Left ventricle myocardium inferior (tissue), 1 donor: ENCODE results near the gene RGCC. TPM values are rescaled to one million over a fixed set of nuclear protein-coding genes. Genes with fewer than 3 reads are reported as not detected.

Experiments used
- DNase-seq: peaks from one replicate; pipeline ENCODE4 v3.0.0-alpha.2; 2020
- H3K27ac ChIP-seq: fragments of 200-600 bp; replicated peaks from 2 replicates; pipeline ENCODE4 v1.8.0; 2021
- H3K27me3 ChIP-seq: fragments of 200-600 bp; 2 replicates; pipeline ENCODE4 v1.8.0; 2021; ENCODE audit warnings: low read depth
- H3K36me3 ChIP-seq: fragments of 200-600 bp; 2 replicates; pipeline ENCODE4 v1.8.0; 2021
- H3K4me1 ChIP-seq: fragments of 200-600 bp; 2 replicates; pipeline ENCODE4 v1.8.0; 2021
- H3K4me3 ChIP-seq: fragments of 200-600 bp; 2 replicates; pipeline ENCODE4 v1.8.0; 2021; ENCODE audit warnings: mild to moderate bottlenecking, moderate library complexity
- H3K9me3 ChIP-seq: fragments of 200-600 bp; replicated peaks from 2 replicates; pipeline ENCODE4 v1.8.0; 2021
- intact Hi-C: fragments of 100-400 bp; cut with micrococcal nuclease; formaldehyde crosslinking; loops from one replicate; pipeline ENCODE4 v1.11.0; 2022
- total RNA-seq: library from RNA; stranded (reverse); fragmentation: NEBNext Ultra II Directional; extraction: Animal tissue kit (Norgen Biotek cat#: 25700); gene quantifications from one replicate; pipeline ENCODE4 v1.2.1, GENCODE V29; 2021
- TF ChIP-seq, protein P1 (sequence below): fragments of 200-600 bp; IDR thresholded peaks from 2 replicates; pipeline ENCODE4 v1.8.0; 2021; ENCODE audit warnings: antibody characterized with exemption, mild to moderate bottlenecking, borderline replicate concordance
- donor health status: DM: no; HTN: yes; CAD: no; lungs with severe emphysema.

The RGCC gene
- total RNA-seq, 1 donor from 2014 or later = 45.8 TPM

DNA sequence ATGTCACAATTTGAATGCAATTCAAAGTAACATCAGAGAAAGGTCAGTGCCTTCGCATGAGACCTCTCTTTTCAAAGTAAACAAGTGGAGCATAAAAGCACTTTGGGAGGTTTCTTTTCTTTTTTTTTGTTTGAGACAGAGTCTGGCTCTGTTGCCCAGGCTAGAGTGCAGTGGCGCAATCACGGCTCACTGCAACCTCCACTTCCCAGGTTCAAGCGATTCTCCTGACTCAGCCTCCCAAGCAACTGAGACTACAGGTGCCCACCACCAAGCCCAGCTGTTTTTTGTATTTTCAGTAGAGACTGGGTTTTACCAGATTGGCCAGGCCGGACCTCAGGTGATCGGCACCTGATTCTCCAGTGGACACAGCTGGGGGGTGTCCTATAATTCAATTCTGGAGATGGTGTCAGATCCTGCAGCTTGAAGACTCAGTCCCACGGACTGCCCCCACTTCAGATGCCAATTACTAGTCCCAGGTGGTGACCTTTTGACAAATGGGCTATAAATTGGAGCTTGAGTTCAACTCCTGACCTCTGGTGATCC lies 57.6 kb downstream of the RGCC start:
- no peak overlapping the region for H3K27ac ChIP-seq
- H3K36me3 ChIP-seq = no peaks in the 10 kb centered on the region
- H3K4me1 ChIP-seq = no peaks in the 10 kb centered on the region
- no peaks in the 10 kb centered on the region for H3K27me3 ChIP-seq
- H3K9me3 ChIP-seq = peaks cover 8% of the 10 kb centered on the region
- TF ChIP-seq, protein P1, sequence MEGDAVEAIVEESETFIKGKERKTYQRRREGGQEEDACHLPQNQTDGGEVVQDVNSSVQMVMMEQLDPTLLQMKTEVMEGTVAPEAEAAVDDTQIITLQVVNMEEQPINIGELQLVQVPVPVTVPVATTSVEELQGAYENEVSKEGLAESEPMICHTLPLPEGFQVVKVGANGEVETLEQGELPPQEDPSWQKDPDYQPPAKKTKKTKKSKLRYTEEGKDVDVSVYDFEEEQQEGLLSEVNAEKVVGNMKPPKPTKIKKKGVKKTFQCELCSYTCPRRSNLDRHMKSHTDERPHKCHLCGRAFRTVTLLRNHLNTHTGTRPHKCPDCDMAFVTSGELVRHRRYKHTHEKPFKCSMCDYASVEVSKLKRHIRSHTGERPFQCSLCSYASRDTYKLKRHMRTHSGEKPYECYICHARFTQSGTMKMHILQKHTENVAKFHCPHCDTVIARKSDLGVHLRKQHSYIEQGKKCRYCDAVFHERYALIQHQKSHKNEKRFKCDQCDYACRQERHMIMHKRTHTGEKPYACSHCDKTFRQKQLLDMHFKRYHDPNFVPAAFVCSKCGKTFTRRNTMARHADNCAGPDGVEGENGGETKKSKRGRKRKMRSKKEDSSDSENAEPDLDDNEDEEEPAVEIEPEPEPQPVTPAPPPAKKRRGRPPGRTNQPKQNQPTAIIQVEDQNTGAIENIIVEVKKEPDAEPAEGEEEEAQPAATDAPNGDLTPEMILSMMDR = no peak
- H3K4me3 ChIP-seq = no peak overlapping the region
- intact Hi-C loops = no loop called here
- no peak for DNase-seq

DNA sequence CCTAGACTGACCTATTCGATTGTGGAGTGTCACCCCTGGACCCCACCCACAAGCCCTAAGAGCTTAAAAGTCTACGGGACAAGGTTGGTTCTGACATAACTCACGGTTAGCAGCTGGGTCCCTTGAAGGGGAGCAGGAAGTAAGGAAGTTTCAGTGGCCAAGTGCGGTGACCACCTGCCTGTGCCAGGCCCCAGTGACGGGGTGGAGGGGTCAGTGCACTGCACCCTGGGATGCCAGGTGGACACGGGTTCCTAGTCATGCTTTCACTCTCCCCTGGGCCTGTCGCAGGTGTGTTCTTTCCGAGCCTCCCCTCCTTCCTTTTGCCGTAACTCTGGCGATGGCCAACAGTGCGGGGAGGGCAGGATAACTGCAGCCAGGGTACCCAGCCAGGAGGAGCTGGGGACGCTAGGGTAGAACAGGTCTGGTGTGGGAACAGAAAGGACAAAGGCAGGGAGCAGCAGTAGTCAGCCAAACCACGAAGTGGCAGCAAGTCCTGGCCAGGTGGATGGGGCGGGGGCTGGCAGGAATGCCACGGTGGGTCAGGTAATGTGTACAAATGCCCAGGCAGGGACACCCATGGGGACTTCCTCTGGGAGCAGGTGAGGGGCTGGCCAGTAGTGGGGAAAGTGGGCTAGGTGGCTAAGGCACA lies 58.3 kb downstream of the RGCC start:
- DNase-seq = no peak
- intact Hi-C loops = no loop called here
- Histone ChIP-seq H3K36me3 (no peaks in the 10 kb centered on the region), H3K9me3 (peaks cover 4% of the 10 kb centered on the region), H3K27me3 (no peaks in the 10 kb centered on the region), H3K27ac (no peak overlapping the region), H3K4me3 (no peak overlapping the region), H3K4me1 (no peaks in the 10 kb centered on the region)
- TF ChIP-seq, protein P1 = no peak

DNA sequence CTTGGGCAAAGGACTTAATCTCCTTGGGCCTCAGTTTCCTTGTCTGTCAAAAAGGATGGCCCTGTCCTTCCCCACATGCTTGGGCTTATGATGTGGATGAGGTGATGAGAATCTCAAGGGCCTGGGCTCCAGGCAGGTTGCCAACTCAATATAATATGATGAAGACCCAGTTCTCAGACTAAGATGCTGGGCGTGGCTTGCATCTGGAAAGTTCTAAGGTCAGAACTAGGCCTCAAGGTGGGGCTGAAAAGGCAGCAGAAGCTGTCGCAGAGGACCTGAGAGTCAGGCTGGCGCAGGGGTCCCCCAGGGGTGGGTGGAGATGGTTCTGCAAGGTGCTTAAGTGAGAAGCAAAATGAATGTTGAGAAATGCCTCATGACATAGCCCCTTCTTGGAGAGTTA lies 58.8 kb downstream of the RGCC start:
- Histone ChIP-seq H3K4me3 (no peak overlapping the region), H3K9me3 (no peaks in the 10 kb centered on the region), H3K4me1 (no peaks in the 10 kb centered on the region), H3K27me3 (no peaks in the 10 kb centered on the region), H3K27ac (no peak overlapping the region), H3K36me3 (no peaks in the 10 kb centered on the region)
- DNase-seq = no peak
- intact Hi-C loops = no loop called here
- TF ChIP-seq, protein P1 = no peak

DNA sequence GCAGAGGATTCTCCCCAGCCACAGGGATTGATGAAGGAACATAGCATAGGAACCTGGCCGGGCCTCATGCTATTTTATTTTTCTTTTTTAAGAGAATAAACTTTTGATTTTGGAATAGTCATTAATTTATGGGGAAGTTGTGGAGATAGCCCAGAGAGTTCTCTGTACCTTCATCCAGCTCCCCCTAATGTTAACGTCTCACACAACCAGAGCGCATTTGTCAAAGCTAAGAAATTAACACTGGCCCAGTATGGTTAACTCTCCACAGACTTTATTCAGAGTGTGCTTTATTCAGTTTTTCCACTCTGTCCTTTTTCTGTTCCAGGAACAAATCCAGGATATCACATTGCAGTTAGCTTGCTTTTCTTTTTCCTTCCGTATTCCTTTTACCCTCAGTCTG lies 59.4 kb downstream of the RGCC start:
- no peaks in the 10 kb centered on the region for H3K4me1 ChIP-seq
- H3K27me3 ChIP-seq = no peaks in the 10 kb centered on the region
- no peak for DNase-seq
- intact Hi-C loops = no loop called here
- H3K36me3 ChIP-seq = no peaks in the 10 kb centered on the region
- H3K4me3 ChIP-seq = no peak overlapping the region
- TF ChIP-seq, protein P1 = no peak
- H3K27ac ChIP-seq = no peak overlapping the region
- no peaks in the 10 kb centered on the region for H3K9me3 ChIP-seq

DNA sequence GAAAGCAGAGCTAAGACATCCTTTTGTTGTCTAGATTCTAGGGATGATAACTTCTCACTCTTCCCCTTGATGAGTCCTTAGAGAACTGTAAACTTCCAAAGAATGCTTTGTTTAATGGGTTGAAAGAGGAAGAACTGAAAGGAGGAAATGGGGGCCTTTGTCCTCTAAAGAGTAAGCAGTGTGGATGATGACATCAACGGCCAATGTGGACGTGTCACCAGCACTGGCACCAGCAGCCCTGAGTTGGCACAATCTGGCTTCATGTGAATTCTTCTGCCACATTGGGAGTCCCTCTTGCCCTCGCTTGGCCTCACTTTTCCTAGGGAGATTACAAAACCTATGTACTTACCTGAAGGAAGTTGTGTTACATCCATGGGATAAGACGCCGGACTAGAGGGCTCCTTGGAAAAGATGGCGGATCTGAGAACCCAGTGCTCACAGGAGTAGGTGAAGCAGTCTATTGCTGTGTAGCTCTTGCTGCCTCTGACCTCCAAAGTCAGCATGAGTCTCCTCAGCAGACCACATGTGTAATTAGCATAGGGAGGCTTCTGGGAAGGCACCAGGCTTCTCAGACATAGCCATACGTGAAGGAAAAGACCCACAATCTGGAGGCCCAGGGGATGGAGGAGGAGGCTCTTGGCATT lies 62.8 kb downstream of the RGCC start:
- intact Hi-C loops = no loop called here
- TF ChIP-seq, protein P1 = no peak
- Histone ChIP-seq H3K36me3 (no peaks in the 10 kb centered on the region), H3K4me3 (no peak overlapping the region), H3K9me3 (no peaks in the 10 kb centered on the region), H3K27ac (no peak overlapping the region), H3K4me1 (no peaks in the 10 kb centered on the region), H3K27me3 (no peaks in the 10 kb centered on the region)
- no peak for DNase-seq

Other genes with a start within 250 kb of the RGCC start
- 13.2 TPM for gene MTRF1, start 194.0 kb upstream of the RGCC start, total RNA-seq
- 6.5 TPM for gene NAA16, start 146.3 kb upstream of the RGCC start, total RNA-seq